WTC11 (cell line): Measurements from ENCODE around the gene NXT2. TPM values are rescaled to one million over a fixed set of nuclear protein-coding genes. Genes with fewer than 3 reads are reported as not detected.

Experiments
- ATAC-seq: fragments of 200-7000 bp; cut with Tn5 transposase; 2 replicates; pipeline ENCODE4 v1.10.0; 2021; ENCODE audit warnings: mild to moderate bottlenecking, moderate library complexity
- CTCF ChIA-PET: fragments of 300-600 bp; sonication (Branson Sonifier 250); formaldehyde crosslinking; loops from one replicate; lab custom pipeline; 2021; ENCODE audit warnings: antibody characterized with exemption; lab: Charles Lee
- POLR2A ChIA-PET: fragments of 350-600 bp; sonication (Branson Sonifier 250); formaldehyde crosslinking; loops from one replicate; lab custom pipeline; 2021; ENCODE audit warnings: antibody characterized with exemption; lab: Charles Lee
- DNase-seq: peaks from one replicate; pipeline ENCODE4 v3.0.0; 2021; ENCODE audit warnings: low spot score
- H3K27ac Mint-ChIP-seq: 2 replicates; pipeline ENCODE4 v1.8.0; 2021; ENCODE audit warnings: mixed read lengths
- H3K27me3 Mint-ChIP-seq: 2 replicates; pipeline ENCODE4 v1.8.0; 2021; ENCODE audit warnings: low read depth, mild to moderate bottlenecking, moderate library complexity, mixed read lengths
- H3K36me3 Mint-ChIP-seq: 2 replicates; pipeline ENCODE4 v1.8.0; 2021; ENCODE audit warnings: mixed read lengths
- H3K4me1 Mint-ChIP-seq: 2 replicates; pipeline ENCODE4 v1.8.0; 2022; ENCODE audit warnings: mixed read lengths
- H3K4me3 Mint-ChIP-seq: 2 replicates; pipeline ENCODE4 v1.8.0; 2021; ENCODE audit warnings: mild to moderate bottlenecking, moderate library complexity, mixed read lengths
- H3K9me3 Mint-ChIP-seq: 2 replicates; pipeline ENCODE4 v1.8.0; 2021; ENCODE audit warnings: mixed read lengths
- CBFB ChIP-seq: sonication (generic); formaldehyde crosslinking; IDR thresholded peaks from 2 replicates; pipeline ENCODE4 v1.8.1; 2022; ENCODE audit warnings: mild to moderate bottlenecking, low read depth, missing genetic modification reagents
- E2F4 ChIP-seq: sonication (generic); formaldehyde crosslinking; IDR thresholded peaks from 2 replicates; pipeline ENCODE4 v1.8.1; 2022; ENCODE audit warnings: low read depth, mild to moderate bottlenecking, moderate library complexity, missing genetic modification reagents, borderline replicate concordance
- FOXP1 ChIP-seq: sonication (generic); formaldehyde crosslinking; IDR thresholded peaks from 2 replicates; pipeline ENCODE4 v1.8.0; 2022; ENCODE audit warnings: missing genetic modification reagents, mild to moderate bottlenecking, moderate library complexity, borderline replicate concordance
- MLX ChIP-seq: sonication (generic); formaldehyde crosslinking; IDR thresholded peaks from 2 replicates; pipeline ENCODE4 v1.8.1; 2023; ENCODE audit warnings: mild to moderate bottlenecking, missing genetic modification reagents, moderate library complexity
- NFE2L1 ChIP-seq: sonication (generic); formaldehyde crosslinking; IDR thresholded peaks from 2 replicates; pipeline ENCODE4 v1.8.1; 2023; ENCODE audit warnings: missing genetic modification reagents
- NR1H2 ChIP-seq: sonication (generic); formaldehyde crosslinking; IDR thresholded peaks from 2 replicates; pipeline ENCODE4 v1.9.0; 2021; ENCODE audit warnings: mild to moderate bottlenecking, moderate library complexity, missing genetic modification reagents
- NR2C2 ChIP-seq: sonication (generic); formaldehyde crosslinking; IDR thresholded peaks from 2 replicates; pipeline ENCODE4 v1.8.0; 2022; ENCODE audit warnings: mild to moderate bottlenecking, missing genetic modification reagents
- RORB ChIP-seq: fragments of 250-450 bp; sonication (Bioruptor Pico); IDR thresholded peaks from 2 replicates; pipeline ENCODE4 v1.9.0; 2021; ENCODE audit warnings: mild to moderate bottlenecking
- TCF7 ChIP-seq: sonication (generic); formaldehyde crosslinking; IDR thresholded peaks from 2 replicates; pipeline ENCODE4 v1.8.0; 2022; ENCODE audit warnings: mild to moderate bottlenecking, low read depth, missing genetic modification reagents, moderate library complexity
- TP53 ChIP-seq: sonication (generic); formaldehyde crosslinking; IDR thresholded peaks from 2 replicates; pipeline ENCODE4 v1.8.1; 2023; ENCODE audit warnings: mild to moderate bottlenecking, missing genetic modification reagents
- ZNF219 ChIP-seq: sonication (generic); formaldehyde crosslinking; IDR thresholded peaks from 2 replicates; pipeline ENCODE4 v1.8.0; 2023; ENCODE audit warnings: missing genetic modification reagents, mild to moderate bottlenecking, borderline replicate concordance
- ZNF263 ChIP-seq: sonication (generic); formaldehyde crosslinking; IDR thresholded peaks from 2 replicates; pipeline ENCODE4 v1.8.1; 2022; ENCODE audit warnings: low read depth, mild to moderate bottlenecking, moderate library complexity, missing genetic modification reagents
- total RNA-seq: library from RNA; stranded (reverse); gene quantifications from 3 replicates; pipeline ENCODE4 v1.2.3, GENCODE V29; 2021
- TF ChIP-seq, protein P1 (sequence below): sonication (generic); formaldehyde crosslinking; IDR thresholded peaks from 2 replicates; pipeline ENCODE4 v1.8.0; 2023; ENCODE audit warnings: missing genetic modification reagents
- TF ChIP-seq, protein P2 (sequence below): sonication (generic); formaldehyde crosslinking; IDR thresholded peaks from 2 replicates; pipeline ENCODE4 v1.8.0; 2022; ENCODE audit warnings: mild to moderate bottlenecking, missing genetic modification reagents
- TF ChIP-seq, protein P3 (sequence below): sonication (generic); formaldehyde crosslinking; IDR thresholded peaks from 2 replicates; pipeline ENCODE4 v1.8.0; 2022; ENCODE audit warnings: mild to moderate bottlenecking, missing genetic modification reagents
- TF ChIP-seq, protein P4 (sequence below): sonication (generic); formaldehyde crosslinking; IDR thresholded peaks from 2 replicates; pipeline ENCODE4 v1.8.1; 2023; ENCODE audit warnings: mild to moderate bottlenecking, missing genetic modification reagents
- TF ChIP-seq, protein P5 (sequence below): sonication (generic); formaldehyde crosslinking; IDR thresholded peaks from 2 replicates; pipeline ENCODE4 v1.8.1; 2022; ENCODE audit warnings: missing genetic modification reagents, borderline replicate concordance

NXT2 gene
- total RNA-seq, 1 experiment from 2014 or later, result 10.4 TPM

DNA sequence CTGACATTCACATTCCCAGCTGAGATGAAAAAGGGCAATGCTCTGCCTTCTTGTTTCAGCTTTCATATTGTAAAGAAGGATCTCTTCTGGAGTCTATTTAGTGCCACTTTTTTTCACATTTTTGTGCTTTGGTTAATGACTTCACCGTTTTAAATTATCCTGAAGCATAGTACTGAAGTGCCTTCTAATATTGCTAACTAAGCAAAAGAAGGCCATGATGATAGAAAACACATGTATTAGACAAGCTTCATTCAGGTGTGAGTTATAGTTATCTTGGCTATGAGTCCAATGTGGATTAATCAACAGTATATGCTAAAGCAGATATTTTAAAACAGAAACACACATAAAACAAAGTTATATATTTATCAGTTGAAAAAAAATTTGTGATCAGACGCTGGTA lies 40.4 kb downstream of the NXT2 start:
- Mint-ChIP-seq H3K27me3 (no peaks in the 10 kb centered on the region), H3K27ac (no peak overlapping the region), H3K4me3 (no peak overlapping the region), H3K36me3 (no peaks in the 10 kb centered on the region), H3K9me3 (no peaks in the 10 kb centered on the region), H3K4me1 (peaks cover 5% of the 10 kb centered on the region; the same call in 1 of the 2 replicates)
- no peak for ATAC-seq
- CTCF ChIA-PET, result no interaction called here
- POLR2A ChIA-PET, result no interaction called here
- no peak for TF ChIP-seq TP53 (CRISPR knock-in tag)
- TF ChIP-seq NR2C2, result no peak
- no peak for TF ChIP-seq FOXP1 (CRISPR knock-in tag)
- no peak for TF ChIP-seq NFE2L1
- no peak for TF ChIP-seq ZNF219 (CRISPR knock-in tag)
- TF ChIP-seq E2F4 (CRISPR knock-in tag), result no peak
- no peak for DNase-seq

DNA sequence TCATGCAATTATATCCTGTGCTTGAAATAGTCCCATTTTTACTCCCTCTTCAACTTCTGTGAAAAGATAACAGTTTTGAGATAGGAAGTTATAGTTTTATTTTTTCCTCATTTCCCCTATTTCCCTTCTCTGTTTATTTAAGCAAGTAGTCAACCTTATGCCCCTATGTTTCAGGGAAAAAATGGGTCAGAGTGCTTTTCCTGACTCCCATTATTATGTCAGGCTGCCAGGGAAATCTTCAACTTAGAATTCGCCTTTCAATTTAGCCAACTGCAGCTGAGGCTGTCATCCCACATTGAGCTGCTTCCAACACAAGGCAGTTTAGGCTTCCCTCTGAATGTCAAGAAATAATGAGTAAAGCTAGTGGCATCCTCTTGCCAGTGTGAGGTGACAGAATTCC lies 42.3 kb downstream of the NXT2 start:
- CTCF ChIA-PET, result no interaction called here
- ATAC-seq, result no peak

More for the DNA sequence above, 42.3 kb downstream of the NXT2 start:
- POLR2A ChIA-PET, result no interaction called here
- Mint-ChIP-seq H3K4me1 (peaks cover 5% of the 10 kb centered on the region; the same call in 1 of the 2 replicates), H3K4me3 (no peak overlapping the region), H3K9me3 (no peaks in the 10 kb centered on the region), H3K27me3 (no peaks in the 10 kb centered on the region), H3K27ac (no peak overlapping the region), H3K36me3 (no peaks in the 10 kb centered on the region)
- TF ChIP-seq CBFB (CRISPR knock-in tag) (no peak), ZNF263 (CRISPR knock-in tag) (no peak), RORB (no peak), MLX (CRISPR knock-in tag) (no peak), NR1H2 (CRISPR knock-in tag) (no peak), TCF7 (CRISPR knock-in tag) (no peak)
- TF ChIP-seq, protein P1, sequence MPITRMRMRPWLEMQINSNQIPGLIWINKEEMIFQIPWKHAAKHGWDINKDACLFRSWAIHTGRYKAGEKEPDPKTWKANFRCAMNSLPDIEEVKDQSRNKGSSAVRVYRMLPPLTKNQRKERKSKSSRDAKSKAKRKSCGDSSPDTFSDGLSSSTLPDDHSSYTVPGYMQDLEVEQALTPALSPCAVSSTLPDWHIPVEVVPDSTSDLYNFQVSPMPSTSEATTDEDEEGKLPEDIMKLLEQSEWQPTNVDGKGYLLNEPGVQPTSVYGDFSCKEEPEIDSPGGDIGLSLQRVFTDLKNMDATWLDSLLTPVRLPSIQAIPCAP (CRISPR knock-in tag), result no peak
- TF ChIP-seq, protein P2, sequence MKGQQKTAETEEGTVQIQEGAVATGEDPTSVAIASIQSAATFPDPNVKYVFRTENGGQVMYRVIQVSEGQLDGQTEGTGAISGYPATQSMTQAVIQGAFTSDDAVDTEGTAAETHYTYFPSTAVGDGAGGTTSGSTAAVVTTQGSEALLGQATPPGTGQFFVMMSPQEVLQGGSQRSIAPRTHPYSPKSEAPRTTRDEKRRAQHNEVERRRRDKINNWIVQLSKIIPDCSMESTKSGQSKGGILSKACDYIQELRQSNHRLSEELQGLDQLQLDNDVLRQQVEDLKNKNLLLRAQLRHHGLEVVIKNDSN (CRISPR knock-in tag), result no peak
- TF ChIP-seq, protein P3, sequence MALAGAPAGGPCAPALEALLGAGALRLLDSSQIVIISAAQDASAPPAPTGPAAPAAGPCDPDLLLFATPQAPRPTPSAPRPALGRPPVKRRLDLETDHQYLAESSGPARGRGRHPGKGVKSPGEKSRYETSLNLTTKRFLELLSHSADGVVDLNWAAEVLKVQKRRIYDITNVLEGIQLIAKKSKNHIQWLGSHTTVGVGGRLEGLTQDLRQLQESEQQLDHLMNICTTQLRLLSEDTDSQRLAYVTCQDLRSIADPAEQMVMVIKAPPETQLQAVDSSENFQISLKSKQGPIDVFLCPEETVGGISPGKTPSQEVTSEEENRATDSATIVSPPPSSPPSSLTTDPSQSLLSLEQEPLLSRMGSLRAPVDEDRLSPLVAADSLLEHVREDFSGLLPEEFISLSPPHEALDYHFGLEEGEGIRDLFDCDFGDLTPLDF (CRISPR knock-in tag), result no peak
- TF ChIP-seq, protein P4, sequence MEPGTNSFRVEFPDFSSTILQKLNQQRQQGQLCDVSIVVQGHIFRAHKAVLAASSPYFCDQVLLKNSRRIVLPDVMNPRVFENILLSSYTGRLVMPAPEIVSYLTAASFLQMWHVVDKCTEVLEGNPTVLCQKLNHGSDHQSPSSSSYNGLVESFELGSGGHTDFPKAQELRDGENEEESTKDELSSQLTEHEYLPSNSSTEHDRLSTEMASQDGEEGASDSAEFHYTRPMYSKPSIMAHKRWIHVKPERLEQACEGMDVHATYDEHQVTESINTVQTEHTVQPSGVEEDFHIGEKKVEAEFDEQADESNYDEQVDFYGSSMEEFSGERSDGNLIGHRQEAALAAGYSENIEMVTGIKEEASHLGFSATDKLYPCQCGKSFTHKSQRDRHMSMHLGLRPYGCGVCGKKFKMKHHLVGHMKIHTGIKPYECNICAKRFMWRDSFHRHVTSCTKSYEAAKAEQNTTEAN, result no peak
- TF ChIP-seq, protein P5, sequence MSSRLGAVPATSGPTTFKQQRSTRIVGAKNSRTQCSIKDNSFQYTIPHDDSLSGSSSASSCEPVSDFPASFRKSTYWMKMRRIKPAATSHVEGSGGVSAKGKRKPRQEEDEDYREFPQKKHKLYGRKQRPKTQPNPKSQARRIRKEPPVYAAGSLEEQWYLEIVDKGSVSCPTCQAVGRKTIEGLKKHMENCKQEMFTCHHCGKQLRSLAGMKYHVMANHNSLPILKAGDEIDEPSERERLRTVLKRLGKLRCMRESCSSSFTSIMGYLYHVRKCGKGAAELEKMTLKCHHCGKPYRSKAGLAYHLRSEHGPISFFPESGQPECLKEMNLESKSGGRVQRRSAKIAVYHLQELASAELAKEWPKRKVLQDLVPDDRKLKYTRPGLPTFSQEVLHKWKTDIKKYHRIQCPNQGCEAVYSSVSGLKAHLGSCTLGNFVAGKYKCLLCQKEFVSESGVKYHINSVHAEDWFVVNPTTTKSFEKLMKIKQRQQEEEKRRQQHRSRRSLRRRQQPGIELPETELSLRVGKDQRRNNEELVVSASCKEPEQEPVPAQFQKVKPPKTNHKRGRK (CRISPR knock-in tag), result no peak
- DNase-seq, result no peak
